MM.1S (cell line): Measurements from ENCODE around the gene TARS3.

ENCODE experiments used
- DNase-seq: peaks from one replicate; pipeline ENCODE4 v3.0.0-alpha.2; 2015
- H2AFZ ChIP-seq: fragments of 300-600 bp; sonication (generic); 2 replicates; pipeline ENCODE4 v1.6.0; 2016; ENCODE audit warnings: antibody characterized with exemption, low read length
- H3F3A ChIP-seq: fragments of 300-600 bp; sonication (generic); 2 replicates; pipeline ENCODE4 v1.6.1; 2016; ENCODE audit warnings: mild to moderate bottlenecking, antibody characterized with exemption, low read length, moderate library complexity, mixed read lengths; ENCODE audit not compliant: insufficient read depth
- H3K27ac ChIP-seq: fragments of 300-600 bp; sonication (generic); 2 replicates; pipeline ENCODE4 v1.5.1; 2016; ENCODE audit warnings: mild to moderate bottlenecking, low read length
- H3K27me3 ChIP-seq: fragments of 300-600 bp; sonication (generic); replicated peaks from 2 replicates; pipeline ENCODE4 v1.6.0; 2016; ENCODE audit warnings: low read length; ENCODE audit not compliant: insufficient read depth
- H3K36me3 ChIP-seq: fragments of 300-600 bp; sonication (generic); replicated peaks from 2 replicates; pipeline ENCODE4 v1.6.1; 2016; ENCODE audit warnings: mild to moderate bottlenecking, low read length, mixed read lengths; ENCODE audit not compliant: insufficient read depth
- H3K4me1 ChIP-seq: fragments of 300-600 bp; sonication (generic); 2 replicates; pipeline ENCODE4 v1.6.1; 2016; ENCODE audit warnings: low read length, mixed read lengths
- H3K4me2 ChIP-seq: fragments of 300-600 bp; sonication (generic); 2 replicates; pipeline ENCODE4 v1.6.0; 2016; ENCODE audit warnings: low read depth, low read length
- H3K4me3 ChIP-seq: fragments of 300-600 bp; sonication (generic); 2 replicates; pipeline ENCODE4 v1.5.1; 2016; ENCODE audit warnings: low read length, mixed read lengths
- H3K79me2 ChIP-seq: fragments of 300-600 bp; sonication (generic); 2 replicates; pipeline ENCODE4 v1.6.1; 2016; ENCODE audit warnings: mixed run types, low read length, mixed read lengths
- H3K9ac ChIP-seq: fragments of 300-600 bp; sonication (generic); 2 replicates; pipeline ENCODE4 v1.6.1; 2016; ENCODE audit warnings: low read length, mixed read lengths
- H3K9me2 ChIP-seq: fragments of 300-600 bp; sonication (generic); replicated peaks from 2 replicates; pipeline ENCODE4 v1.6.1; 2016; ENCODE audit warnings: mild to moderate bottlenecking, low read length, mixed read lengths; ENCODE audit not compliant: insufficient read depth
- H3K9me3 ChIP-seq: fragments of 300-600 bp; sonication (generic); replicated peaks from 2 replicates; pipeline ENCODE4 v1.6.1; 2016; ENCODE audit warnings: mild to moderate bottlenecking, low read length, mixed read lengths; ENCODE audit not compliant: insufficient read depth
- H4K20me1 ChIP-seq: fragments of 300-600 bp; sonication (generic); 2 replicates; pipeline ENCODE4 v1.6.1; 2016; ENCODE audit warnings: mild to moderate bottlenecking, low read length, moderate library complexity, mixed read lengths; ENCODE audit not compliant: insufficient read depth
- EZH2 ChIP-seq: fragments of 300-600 bp; sonication (generic); optimal IDR thresholded peaks from 2 replicates; pipeline ENCODE3; 2017; ENCODE audit warnings: low read depth, mild to moderate bottlenecking, antibody characterized with exemption, low read length, mixed read lengths
- EZH2phosphoT487 ChIP-seq: fragments of 300-600 bp; sonication (generic); IDR thresholded peaks from 2 replicates; pipeline ENCODE4 v1.6.1; 2018; ENCODE audit warnings: antibody characterized with exemption, low read length
- TF ChIP-seq, protein P1 (sequence below): fragments of 300-600 bp; sonication (generic); IDR thresholded peaks from 2 replicates; pipeline ENCODE4 v1.5.1; 2016; ENCODE audit warnings: antibody characterized with exemption, low read length, mixed read lengths

Gene TARS3

DNA sequence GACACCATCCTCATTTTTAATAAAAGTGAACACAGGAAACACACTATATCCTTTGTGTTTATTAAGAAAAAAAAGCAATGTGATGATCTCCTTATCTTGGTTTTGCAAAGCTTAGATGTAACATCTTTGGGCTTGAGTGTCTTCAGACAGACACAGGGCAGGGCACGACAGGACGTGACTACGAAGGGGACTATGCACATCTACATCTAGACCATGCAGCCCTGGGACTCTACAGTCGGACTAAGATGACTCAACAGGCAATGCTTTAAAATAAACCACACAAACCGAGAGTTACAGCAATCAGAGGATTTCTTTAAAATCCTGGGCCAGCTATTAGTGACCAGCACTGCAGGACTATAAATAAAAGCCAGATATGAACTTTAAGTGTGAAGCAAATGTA, 49.3 kb downstream of the TARS3 start:
- no peaks in the 10 kb centered on the region for H3K9me2 ChIP-seq
- H3K27me3 ChIP-seq = no peaks in the 10 kb centered on the region
- H3K36me3 ChIP-seq = no peaks in the 10 kb centered on the region
- no peak overlapping the region for H3K27ac ChIP-seq
- DNase-seq = no peak
- H3K9me3 ChIP-seq = no peaks in the 10 kb centered on the region
- no peak overlapping the region for H3K4me2 ChIP-seq
- no peaks in the 10 kb centered on the region for H3K79me2 ChIP-seq
- no peak overlapping the region for H2AFZ ChIP-seq
- no peak overlapping the region for H3K4me3 ChIP-seq
- no peak overlapping the region for H3K9ac ChIP-seq
- no peaks in the 10 kb centered on the region for H4K20me1 ChIP-seq
- no peaks in the 10 kb centered on the region for H3F3A ChIP-seq
- TF ChIP-seq EZH2 (no peak), EZH2phosphoT487 (no peak)
- TF ChIP-seq, protein P1, sequence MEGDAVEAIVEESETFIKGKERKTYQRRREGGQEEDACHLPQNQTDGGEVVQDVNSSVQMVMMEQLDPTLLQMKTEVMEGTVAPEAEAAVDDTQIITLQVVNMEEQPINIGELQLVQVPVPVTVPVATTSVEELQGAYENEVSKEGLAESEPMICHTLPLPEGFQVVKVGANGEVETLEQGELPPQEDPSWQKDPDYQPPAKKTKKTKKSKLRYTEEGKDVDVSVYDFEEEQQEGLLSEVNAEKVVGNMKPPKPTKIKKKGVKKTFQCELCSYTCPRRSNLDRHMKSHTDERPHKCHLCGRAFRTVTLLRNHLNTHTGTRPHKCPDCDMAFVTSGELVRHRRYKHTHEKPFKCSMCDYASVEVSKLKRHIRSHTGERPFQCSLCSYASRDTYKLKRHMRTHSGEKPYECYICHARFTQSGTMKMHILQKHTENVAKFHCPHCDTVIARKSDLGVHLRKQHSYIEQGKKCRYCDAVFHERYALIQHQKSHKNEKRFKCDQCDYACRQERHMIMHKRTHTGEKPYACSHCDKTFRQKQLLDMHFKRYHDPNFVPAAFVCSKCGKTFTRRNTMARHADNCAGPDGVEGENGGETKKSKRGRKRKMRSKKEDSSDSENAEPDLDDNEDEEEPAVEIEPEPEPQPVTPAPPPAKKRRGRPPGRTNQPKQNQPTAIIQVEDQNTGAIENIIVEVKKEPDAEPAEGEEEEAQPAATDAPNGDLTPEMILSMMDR = no peak
- peaks cover 5% of the 10 kb centered on the region for H3K4me1 ChIP-seq

- H3K36me3 ChIP-seq = no peaks in the 10 kb centered on the region
Measured at GRCh38 chr15:101672298-101672697, 52.0 kb downstream of the TARS3 start.

DNA sequence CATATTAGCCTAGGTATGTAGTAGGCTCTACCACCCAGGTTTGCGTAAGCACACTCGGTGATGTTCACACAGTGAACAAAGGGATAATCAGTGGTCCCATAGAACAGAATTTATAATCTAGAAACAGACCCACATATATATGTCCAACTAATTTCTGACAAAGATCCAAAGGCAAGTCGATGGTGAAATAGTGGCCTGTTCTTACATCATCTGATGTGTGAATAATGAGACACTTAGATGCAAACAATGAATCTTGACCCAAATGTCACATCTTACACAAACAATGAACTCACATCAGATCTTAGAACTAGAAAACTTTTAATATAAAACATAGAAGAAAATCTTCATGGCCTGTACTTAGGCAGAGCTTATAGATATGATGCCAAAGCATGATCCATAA, 54.5 kb downstream of the TARS3 start:
- Histone ChIP-seq H3K4me2 (no peak overlapping the region), H3K9ac (no peak overlapping the region), H3K9me3 (no peaks in the 10 kb centered on the region), H3K4me3 (no peak overlapping the region), H3F3A (no peaks in the 10 kb centered on the region; the same call in 1 of the 2 replicates), H3K36me3 (no peaks in the 10 kb centered on the region), H3K4me1 (peaks cover 5% of the 10 kb centered on the region), H4K20me1 (no peaks in the 10 kb centered on the region), H2AFZ (no peak overlapping the region), H3K79me2 (no peaks in the 10 kb centered on the region), H3K9me2 (no peaks in the 10 kb centered on the region), H3K27me3 (no peaks in the 10 kb centered on the region), H3K27ac (no peak overlapping the region)
- no peak for DNase-seq
- no peak for TF ChIP-seq EZH2phosphoT487
- no peak for TF ChIP-seq EZH2
- TF ChIP-seq, protein P1 = no peak

More at GRCh38 chr15:101672298-101672697, 52.0 kb downstream of the TARS3 start:
- H3K4me2 ChIP-seq = no peak overlapping the region
- no peaks in the 10 kb centered on the region for H3K9me2 ChIP-seq
- DNase-seq = no peak
- H3K27ac ChIP-seq = no peak overlapping the region
- H3K27me3 ChIP-seq = no peaks in the 10 kb centered on the region
- TF ChIP-seq EZH2phosphoT487 = no peak
- TF ChIP-seq, protein P1 = no peak
- TF ChIP-seq EZH2 = no peak
- no peak overlapping the region for H3K9ac ChIP-seq
- no peaks in the 10 kb centered on the region; the same call in 1 of the 2 replicates for H3F3A ChIP-seq
- H3K4me3 ChIP-seq = no peak overlapping the region
- no peak overlapping the region for H2AFZ ChIP-seq
- H3K9me3 ChIP-seq = no peaks in the 10 kb centered on the region
- H4K20me1 ChIP-seq = no peaks in the 10 kb centered on the region
- H3K79me2 ChIP-seq = no peaks in the 10 kb centered on the region
- peaks cover 5% of the 10 kb centered on the region for H3K4me1 ChIP-seq
